HG03095 (cell line): ENCODE measurements around the gene FASLG.
A peak's percentile ranks its signal among the peaks of the same experiment; 100 is the strongest.
"Not testable (repeated sequence)": the region's sequence is repeated elsewhere in the genome, so short reads cannot be mapped to it uniquely, and the experiment has no call there.

Experiments used
- ATAC-seq: cut with Tn5 transposase; IDR thresholded peaks from one replicate; pipeline ENCODE4 v1.9.1; 2021; ENCODE audit warnings: moderate library complexity; ENCODE audit not compliant: unreplicated experiment

The FASLG gene, protein sequence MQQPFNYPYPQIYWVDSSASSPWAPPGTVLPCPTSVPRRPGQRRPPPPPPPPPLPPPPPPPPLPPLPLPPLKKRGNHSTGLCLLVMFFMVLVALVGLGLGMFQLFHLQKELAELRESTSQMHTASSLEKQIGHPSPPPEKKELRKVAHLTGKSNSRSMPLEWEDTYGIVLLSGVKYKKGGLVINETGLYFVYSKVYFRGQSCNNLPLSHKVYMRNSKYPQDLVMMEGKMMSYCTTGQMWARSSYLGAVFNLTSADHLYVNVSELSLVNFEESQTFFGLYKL

DNA sequence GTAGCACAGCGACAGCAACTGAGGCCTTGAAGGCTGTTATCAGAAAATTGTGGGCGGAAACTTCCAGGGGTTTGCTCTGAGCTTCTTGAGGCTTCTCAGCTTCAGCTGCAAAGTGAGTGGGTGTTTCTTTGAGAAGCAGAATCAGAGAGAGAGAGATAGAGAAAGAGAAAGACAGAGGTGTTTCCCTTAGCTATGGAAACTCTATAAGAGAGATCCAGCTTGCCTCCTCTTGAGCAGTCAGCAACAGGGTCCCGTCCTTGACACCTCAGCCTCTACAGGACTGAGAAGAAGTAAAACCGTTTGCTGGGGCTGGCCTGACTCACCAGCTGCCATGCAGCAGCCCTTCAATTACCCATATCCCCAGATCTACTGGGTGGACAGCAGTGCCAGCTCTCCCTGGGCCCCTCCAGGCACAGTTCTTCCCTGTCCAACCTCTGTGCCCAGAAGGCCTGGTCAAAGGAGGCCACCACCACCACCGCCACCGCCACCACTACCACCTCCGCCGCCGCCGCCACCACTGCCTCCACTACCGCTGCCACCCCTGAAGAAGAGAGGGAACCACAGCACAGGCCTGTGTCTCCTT is at the start of gene FASLG:
FASLG (plus strand) TSS at position 233 of the 583 bp plus-strand sequence; CDS start at position 332, 99 bp downstream.
- ATAC-seq = no peak

GRCh38 chr1:172609528-172609927 is 49.4 kb upstream of the FASLG start:
- no peak for ATAC-seq

DNA sequence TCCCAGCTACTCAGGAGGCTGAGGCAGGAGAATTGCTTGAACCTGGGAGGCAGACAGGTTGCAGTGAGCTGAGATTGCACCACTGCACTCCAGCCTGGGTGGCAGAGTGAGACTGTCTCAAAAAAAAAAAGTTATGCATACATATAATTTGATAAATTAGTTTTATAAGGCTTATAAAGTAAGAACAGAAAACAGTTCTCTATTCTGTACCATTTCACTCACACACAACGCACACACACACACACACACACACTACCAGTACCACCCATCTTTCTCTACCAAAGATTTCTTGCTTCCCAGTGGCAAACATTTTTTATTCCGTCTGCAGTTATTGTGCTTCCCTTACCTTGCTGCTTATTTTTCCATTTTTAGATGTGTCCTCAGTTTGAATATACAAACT is 46.4 kb upstream of the FASLG start:
- ATAC-seq = no peak

GRCh38 chr1:172613294-172613693 is 45.6 kb upstream of the FASLG start:
- ATAC-seq = no peak

GRCh38 chr1:172616195-172616594 is 42.7 kb upstream of the FASLG start:
- no peak for ATAC-seq

DNA sequence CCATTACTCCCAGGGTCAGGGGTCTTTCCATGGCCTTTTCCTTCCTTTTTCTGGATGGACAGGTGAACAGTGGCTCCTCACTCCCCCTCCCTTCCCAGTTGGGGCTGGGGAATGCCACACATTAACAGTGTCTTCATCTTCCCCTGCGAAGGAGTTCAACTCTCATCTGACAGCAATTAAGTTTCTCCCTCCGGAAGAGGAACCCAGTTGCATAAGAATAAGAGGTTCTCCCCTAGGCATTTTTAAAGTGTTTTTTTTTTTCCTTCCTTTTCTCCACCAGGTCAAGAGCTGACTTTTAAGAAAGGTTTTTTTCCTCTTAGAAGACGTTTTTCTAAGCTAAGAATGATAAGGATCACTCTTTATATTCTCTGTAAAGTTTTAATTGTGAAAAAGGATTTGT is 42.3 kb upstream of the FASLG start:
- no peak for ATAC-seq

- ATAC-seq = not testable (repeated sequence)
Measured at GRCh38 chr1:172620603-172621002, 38.3 kb upstream of the FASLG start.

DNA sequence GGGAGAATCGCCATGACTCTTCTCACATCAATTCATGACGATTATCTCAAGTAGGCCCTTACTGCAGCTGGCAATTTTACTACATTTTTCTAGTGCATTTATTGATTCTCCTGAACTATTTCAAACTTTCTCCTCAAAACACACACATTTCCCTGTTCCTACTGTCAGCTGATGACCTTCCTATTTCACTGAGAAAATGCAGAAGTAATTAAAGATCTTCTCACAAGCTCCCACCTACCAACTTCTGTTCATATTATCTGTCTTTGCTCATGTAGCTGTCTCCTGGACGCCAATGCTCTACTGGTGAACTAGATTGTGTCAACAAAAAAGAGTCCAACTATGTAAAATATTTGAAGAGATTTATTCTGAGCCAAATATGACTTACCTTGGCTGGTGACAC is 36.4 kb upstream of the FASLG start:
- no peak for ATAC-seq

GRCh38 chr1:172623748-172624147 is 35.2 kb upstream of the FASLG start:
- ATAC-seq = no peak

GRCh38 chr1:172626845-172627244 is 32.1 kb upstream of the FASLG start:
- no peak for ATAC-seq

DNA sequence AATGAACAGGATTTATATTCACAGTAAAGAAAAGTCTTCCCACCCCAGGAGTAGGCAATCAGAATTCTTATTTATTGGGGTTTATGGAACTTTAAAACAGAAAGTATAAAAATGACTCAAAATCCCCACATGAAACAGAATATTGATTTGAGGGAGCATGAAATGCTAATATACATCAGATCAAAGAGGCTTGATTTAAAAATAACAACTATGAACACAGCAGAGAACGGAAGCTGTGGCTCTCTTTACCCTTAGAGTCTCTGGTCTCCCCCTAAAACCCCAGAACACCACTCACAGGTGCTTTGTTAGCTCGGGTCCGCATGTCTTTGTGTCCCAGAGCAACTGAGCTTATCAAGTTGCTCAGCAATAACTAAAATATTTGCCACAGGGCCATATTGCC is 31.2 kb upstream of the FASLG start:
- no peak for ATAC-seq

- ATAC-seq = no peak
Measured at GRCh38 chr1:172628401-172628800, 30.5 kb upstream of the FASLG start.

- ATAC-seq = no peak
Measured at GRCh38 chr1:172629170-172629569, 29.7 kb upstream of the FASLG start.

DNA sequence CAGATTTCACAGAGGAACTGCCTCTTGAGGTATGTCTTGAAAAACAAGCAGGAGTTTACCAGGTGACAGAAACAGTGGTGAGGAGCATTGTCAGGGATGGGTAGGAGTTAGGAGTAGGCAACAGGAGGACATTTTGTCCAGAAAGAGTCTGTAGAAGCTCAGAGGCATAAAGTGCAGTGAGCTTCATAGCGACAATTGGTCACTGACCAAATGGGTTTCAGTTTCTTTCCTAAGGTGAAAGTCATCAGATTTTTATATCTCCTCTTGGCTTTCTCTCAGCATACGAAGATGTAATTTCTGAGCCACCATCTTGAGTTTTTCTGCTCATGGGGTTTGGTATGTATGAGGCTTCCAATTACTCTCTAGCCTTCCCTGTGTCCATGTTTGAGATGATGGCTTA is 29.3 kb upstream of the FASLG start:
- no peak for ATAC-seq

GRCh38 chr1:172630056-172630818 is 28.7 kb upstream of the FASLG start:
- no peak for ATAC-seq

DNA sequence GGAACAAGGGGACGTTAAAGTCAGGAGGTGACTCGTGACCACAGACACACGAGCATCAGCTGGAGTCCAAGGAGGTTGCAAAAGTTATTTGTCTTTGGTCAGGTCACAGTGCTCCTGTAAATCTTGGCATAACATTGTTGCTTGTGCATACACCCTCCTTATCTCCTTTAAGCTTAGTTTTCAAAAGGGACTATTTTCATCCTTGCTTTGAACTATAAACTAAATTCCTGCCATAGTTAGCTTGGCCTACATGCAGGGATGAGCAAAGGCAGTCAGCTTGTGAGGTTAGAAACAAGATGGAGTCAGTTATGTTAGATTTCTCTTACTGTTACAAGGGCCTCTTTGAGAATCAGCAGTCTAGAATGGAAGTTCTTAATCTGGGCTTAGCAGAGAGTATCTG is 28.0 kb upstream of the FASLG start:
- no peak for ATAC-seq

- no peak for ATAC-seq
Measured at GRCh38 chr1:172637522-172637921, 21.4 kb upstream of the FASLG start.

GRCh38 chr1:172638249-172638648 is 20.7 kb upstream of the FASLG start:
- ATAC-seq = no peak

DNA sequence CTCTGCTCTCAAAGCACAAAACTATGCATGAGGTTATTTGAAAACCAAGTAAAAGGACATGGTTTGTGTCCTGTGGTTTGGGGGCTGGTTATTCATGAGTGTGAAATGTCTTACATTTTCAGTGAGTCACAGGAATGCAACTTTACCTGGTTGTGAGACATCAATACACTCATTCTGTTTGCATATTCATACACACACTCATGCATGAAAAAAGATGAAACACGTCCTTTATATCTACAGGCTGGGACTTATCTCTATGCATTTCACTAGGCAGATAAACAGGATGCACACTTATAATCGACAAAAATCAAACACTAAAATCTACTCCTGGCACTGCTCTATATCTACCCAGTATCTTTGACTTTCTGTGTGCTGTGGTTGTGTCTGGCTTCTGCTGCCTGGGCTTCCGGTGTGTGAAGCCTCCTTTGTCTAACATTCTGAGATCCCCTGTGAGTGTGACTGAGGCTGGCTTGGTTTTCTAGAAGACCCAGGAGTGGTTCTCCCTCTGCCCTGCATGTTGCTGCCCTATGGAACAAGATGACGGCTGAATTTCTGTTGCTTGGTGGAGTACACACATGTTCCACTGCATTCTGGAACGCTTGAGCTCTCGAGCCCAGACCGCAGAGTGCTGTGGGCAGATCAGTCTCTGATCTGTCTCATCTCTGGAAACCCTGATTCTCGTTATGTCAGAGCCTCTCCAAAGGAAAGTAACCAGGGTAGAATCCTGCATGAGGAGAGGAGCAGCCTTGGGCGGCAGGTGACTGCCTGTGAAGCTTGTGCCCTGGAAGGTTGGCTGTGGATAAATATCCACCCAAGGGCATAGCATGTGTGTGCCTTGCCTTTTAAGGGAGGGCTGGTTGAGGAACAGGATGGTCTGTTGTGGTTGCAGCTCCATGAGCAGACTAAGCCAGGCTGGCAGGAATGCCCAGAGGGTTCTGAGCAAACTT is 19.7 kb upstream of the FASLG start:
- peak; percentile 74 for ATAC-seq

GRCh38 chr1:172640111-172640510 is 18.8 kb upstream of the FASLG start:
- no peak for ATAC-seq

- no peak for ATAC-seq
Measured at GRCh38 chr1:172641492-172641891, 17.4 kb upstream of the FASLG start.
